ENCODE measurements around the gene SPATS2. TPM values are rescaled to one million over a fixed set of nuclear protein-coding genes. Genes with fewer than 3 reads are reported as not detected.
"Not testable (repeated sequence)": the region's sequence is repeated elsewhere in the genome, so short reads cannot be mapped to it uniquely, and the experiment has no call there.

SPATS2 gene
- total RNA-seq, 1 donor from 2014 or later = 46.3 TPM

- FAIRE-seq = no peak
- H3K27me3 ChIP-seq (ENCODE audit: insufficient read depth, low read length) = no peaks in the 10 kb centered on the region
- TF ChIP-seq EZH2 (IDR thresholded peaks at IDR 0.05; ENCODE audit: insufficient read depth, low read length) (no peak), CTCF (IDR thresholded peaks at IDR 0.05; ENCODE audit: insufficient read depth, low read depth, low read length) (no peak)
- H3K79me2 ChIP-seq (ENCODE audit: insufficient read depth, low read length) = no peaks in the 10 kb centered on the region
- H3K4me1 Mint-ChIP-seq (ENCODE audit: low read depth, unreplicated experiment) = no peaks in the 10 kb centered on the region
- H4K20me1 ChIP-seq (ENCODE audit: insufficient read depth, low read length) = no peaks in the 10 kb centered on the region
- H3K4me2 ChIP-seq (ENCODE audit: low read length) = no peak overlapping the region
- no peak for DNase-seq (ENCODE audit: low read depth)
- H3K9me3 Mint-ChIP-seq (ENCODE audit: unreplicated experiment) = no peaks in the 10 kb centered on the region
- H2AFZ ChIP-seq (ENCODE audit: low read depth, low read length) = no peak overlapping the region
- H3K4me3 Mint-ChIP-seq (ENCODE audit: unreplicated experiment) = no peak overlapping the region
- H3K4me1 ChIP-seq (ENCODE audit: insufficient read depth, low read length) = no peaks in the 10 kb centered on the region
- H3K9ac ChIP-seq (ENCODE audit: low read length) = no peak overlapping the region
- H3K4me3 ChIP-seq (ENCODE audit: insufficient read depth, low read depth, low read length) = no peak overlapping the region
- H3K27ac ChIP-seq (ENCODE audit: low read depth, low read length) = no peak overlapping the region
- peaks cover 27% of the 10 kb centered on the region for H3K36me3 Mint-ChIP-seq (ENCODE audit: low read depth, unreplicated experiment)
- no peaks in the 10 kb centered on the region for H3K9me3 ChIP-seq (ENCODE audit: insufficient read depth, low read depth, low read length)
- H3K27me3 Mint-ChIP-seq (ENCODE audit: low read depth, unreplicated experiment) = no peaks in the 10 kb centered on the region
- H3K36me3 ChIP-seq (ENCODE audit: insufficient read depth, low read length) = peaks cover 33% of the 10 kb centered on the region
- no peak overlapping the region for H3K27ac Mint-ChIP-seq (ENCODE audit: unreplicated experiment)
Measured at GRCh38 chr12:49529414-49529813, 162.2 kb downstream of the SPATS2 start.

GRCh38 chr12:49531745-49532144 lies 164.5 kb downstream of the SPATS2 start:
- H3K4me3 ChIP-seq (ENCODE audit: insufficient read depth, low read depth, low read length) = no peak overlapping the region
- Mint-ChIP-seq H3K36me3 (ENCODE audit: low read depth, unreplicated experiment) (peaks cover 12% of the 10 kb centered on the region), H3K27ac (ENCODE audit: unreplicated experiment) (no peak overlapping the region), H3K4me1 (ENCODE audit: low read depth, unreplicated experiment) (peaks cover 1% of the 10 kb centered on the region), H3K27me3 (ENCODE audit: low read depth, unreplicated experiment) (peaks cover 9% of the 10 kb centered on the region), H3K4me3 (ENCODE audit: unreplicated experiment) (no peak overlapping the region), H3K9me3 (ENCODE audit: unreplicated experiment) (no peaks in the 10 kb centered on the region)
- no peak for TF ChIP-seq EZH2 (IDR thresholded peaks at IDR 0.05; ENCODE audit: insufficient read depth, low read length)
- no peak for TF ChIP-seq CTCF (IDR thresholded peaks at IDR 0.05; ENCODE audit: insufficient read depth, low read depth, low read length)
- peaks cover 11% of the 10 kb centered on the region for H3K36me3 ChIP-seq (ENCODE audit: insufficient read depth, low read length)
- FAIRE-seq (no peak), DNase-seq (ENCODE audit: low read depth) (no peak)
- H3K27ac ChIP-seq (ENCODE audit: low read depth, low read length) = no peak overlapping the region
- no peak overlapping the region for H2AFZ ChIP-seq (ENCODE audit: low read depth, low read length)
- peaks cover under 1% of the 10 kb centered on the region for H3K27me3 ChIP-seq (ENCODE audit: insufficient read depth, low read length)
- H3K4me1 ChIP-seq (ENCODE audit: insufficient read depth, low read length) = no peaks in the 10 kb centered on the region
- H3K4me2 ChIP-seq (ENCODE audit: low read length) = no peak overlapping the region
- H3K79me2 ChIP-seq (ENCODE audit: insufficient read depth, low read length) = no peaks in the 10 kb centered on the region
- H3K9me3 ChIP-seq (ENCODE audit: insufficient read depth, low read depth, low read length) = no peaks in the 10 kb centered on the region
- peaks cover 4% of the 10 kb centered on the region for H4K20me1 ChIP-seq (ENCODE audit: insufficient read depth, low read length)
- H3K9ac ChIP-seq (ENCODE audit: low read length) = no peak overlapping the region

- Histone ChIP-seq H3K79me2 (ENCODE audit: insufficient read depth, low read length) (no peaks in the 10 kb centered on the region), H4K20me1 (ENCODE audit: insufficient read depth, low read length) (peaks cover 9% of the 10 kb centered on the region), H3K4me3 (ENCODE audit: insufficient read depth, low read depth, low read length) (no peak overlapping the region), H3K27me3 (ENCODE audit: insufficient read depth, low read length) (peaks cover 14% of the 10 kb centered on the region), H3K4me1 (ENCODE audit: insufficient read depth, low read length) (peaks cover 11% of the 10 kb centered on the region), H3K4me2 (ENCODE audit: low read length) (no peak overlapping the region), H3K36me3 (ENCODE audit: insufficient read depth, low read length) (peaks cover 4% of the 10 kb centered on the region), H3K9ac (ENCODE audit: low read length) (no peak overlapping the region), H3K27ac (ENCODE audit: low read depth, low read length) (no peak overlapping the region), H2AFZ (ENCODE audit: low read depth, low read length) (no peak overlapping the region), H3K9me3 (ENCODE audit: insufficient read depth, low read depth, low read length) (no peaks in the 10 kb centered on the region)
- Mint-ChIP-seq H3K9me3 (ENCODE audit: unreplicated experiment) (no peaks in the 10 kb centered on the region), H3K36me3 (ENCODE audit: low read depth, unreplicated experiment) (peaks cover 11% of the 10 kb centered on the region), H3K27ac (ENCODE audit: unreplicated experiment) (no peak overlapping the region), H3K4me1 (ENCODE audit: low read depth, unreplicated experiment) (peaks cover 3% of the 10 kb centered on the region), H3K4me3 (ENCODE audit: unreplicated experiment) (no peak overlapping the region), H3K27me3 (ENCODE audit: low read depth, unreplicated experiment) (peaks cover 22% of the 10 kb centered on the region)
- FAIRE-seq (no peak), DNase-seq (ENCODE audit: low read depth) (no peak)
- no peak for TF ChIP-seq EZH2 (IDR thresholded peaks at IDR 0.05; ENCODE audit: insufficient read depth, low read length)
- TF ChIP-seq CTCF (IDR thresholded peaks at IDR 0.05; ENCODE audit: insufficient read depth, low read depth, low read length) = no peak
Measured at GRCh38 chr12:49533331-49533730, 166.1 kb downstream of the SPATS2 start.

- H3K27ac Mint-ChIP-seq (ENCODE audit: unreplicated experiment); H3K9ac ChIP-seq (ENCODE audit: low read length); H3K4me3 Mint-ChIP-seq (ENCODE audit: unreplicated experiment); H3K9me3 ChIP-seq (ENCODE audit: insufficient read depth, low read depth, low read length); H3K79me2 ChIP-seq (ENCODE audit: insufficient read depth, low read length); H3K9me3 Mint-ChIP-seq (ENCODE audit: unreplicated experiment); H3K4me3 ChIP-seq (ENCODE audit: insufficient read depth, low read depth, low read length); H3K4me2 ChIP-seq (ENCODE audit: low read length); H3K27ac ChIP-seq (ENCODE audit: low read depth, low read length); H3K36me3 ChIP-seq (ENCODE audit: insufficient read depth, low read length); DNase-seq (ENCODE audit: low read depth); FAIRE-seq; H4K20me1 ChIP-seq (ENCODE audit: insufficient read depth, low read length); H3K4me1 Mint-ChIP-seq (ENCODE audit: low read depth, unreplicated experiment); H2AFZ ChIP-seq (ENCODE audit: low read depth, low read length): not testable (repeated sequence)
- peaks cover 22% of the 10 kb centered on the region for H3K27me3 Mint-ChIP-seq (ENCODE audit: low read depth, unreplicated experiment)
- peaks cover 16% of the 10 kb centered on the region for H3K27me3 ChIP-seq (ENCODE audit: insufficient read depth, low read length)
- peaks cover 13% of the 10 kb centered on the region for H3K4me1 ChIP-seq (ENCODE audit: insufficient read depth, low read length)
- H3K36me3 Mint-ChIP-seq (ENCODE audit: low read depth, unreplicated experiment) = peaks cover 10% of the 10 kb centered on the region
Measured at GRCh38 chr12:49534122-49534521, 166.9 kb downstream of the SPATS2 start.
